ENCODE data around the gene HTT. TPM values are rescaled to one million over a fixed set of nuclear protein-coding genes. Genes with fewer than 3 reads are reported as not detected.
"Not testable (repeated sequence)": the region's sequence is repeated elsewhere in the genome, so short reads cannot be mapped to it uniquely, and the experiment has no call there.

HTT gene
- total and polyA plus RNA-seq, 9 donors, result 16.5 to 29.6 (median 22.2) TPM

GRCh38 chr4:3046162-3046561, 28.3 kb upstream of the HTT start:
- Histone ChIP-seq H3K4me3 (ENCODE audit: low read length) (no peak overlapping the region), H3K27me3 (ENCODE audit: control insufficient read depth, insufficient read depth, low read length) (no peaks in the 10 kb centered on the region), H3K4me1 (ENCODE audit: control insufficient read depth, insufficient read depth, low read length) (peaks cover 16% of the 10 kb centered on the region), H3K27ac (ENCODE audit: low read length) (no peak overlapping the region), H3K9me3 (replicated peaks; ENCODE audit: control insufficient read depth, low read depth, low read length) (no peaks in the 10 kb centered on the region), H3K36me3 (ENCODE audit: control insufficient read depth, insufficient read depth, low read length) (no peaks in the 10 kb centered on the region)
- no peak for DNase-seq
- WGBS (ENCODE audit: insufficient coverage), result 49% methylated on average over 7 of the region's 7 CpGs

GRCh38 chr4:3046623-3047022, 27.9 kb upstream of the HTT start:
- no peaks in the 10 kb centered on the region for H3K27me3 ChIP-seq (ENCODE audit: control insufficient read depth, insufficient read depth, low read length)
- no CpG with 5 or more reads among the region's 4 CpGs for WGBS (ENCODE audit: insufficient coverage)
- no peak overlapping the region for H3K27ac ChIP-seq (ENCODE audit: low read length)
- no peaks in the 10 kb centered on the region for H3K36me3 ChIP-seq (ENCODE audit: control insufficient read depth, insufficient read depth, low read length)
- H3K9me3 ChIP-seq (replicated peaks; ENCODE audit: control insufficient read depth, low read depth, low read length), result no peaks in the 10 kb centered on the region
- H3K4me3 ChIP-seq (ENCODE audit: low read length), result no peak overlapping the region
- peaks cover 12% of the 10 kb centered on the region for H3K4me1 ChIP-seq (ENCODE audit: control insufficient read depth, insufficient read depth, low read length)
- no peak for DNase-seq

GRCh38 chr4:3047464-3048286, 26.8 kb upstream of the HTT start:
- no peaks in the 10 kb centered on the region for H3K36me3 ChIP-seq (ENCODE audit: control insufficient read depth, insufficient read depth, low read length)
- no peaks in the 10 kb centered on the region for H3K9me3 ChIP-seq (replicated peaks; ENCODE audit: control insufficient read depth, low read depth, low read length)
- no peaks in the 10 kb centered on the region for H3K27me3 ChIP-seq (ENCODE audit: control insufficient read depth, insufficient read depth, low read length)
- H3K4me3 ChIP-seq (ENCODE audit: low read length), result no peak overlapping the region
- 58% methylated on average over 17 of the region's 20 CpGs for WGBS (ENCODE audit: insufficient coverage)
- no peak overlapping the region for H3K27ac ChIP-seq (ENCODE audit: low read length)
- H3K4me1 ChIP-seq (ENCODE audit: control insufficient read depth, insufficient read depth, low read length), result peaks cover 3% of the 10 kb centered on the region
- peak; percentile 64 for DNase-seq

- not testable (repeated sequence) for H3K4me3 ChIP-seq (ENCODE audit: low read length); H3K27ac ChIP-seq (ENCODE audit: low read length); H3K9me3 ChIP-seq (replicated peaks; ENCODE audit: control insufficient read depth, low read depth, low read length); DNase-seq; H3K4me1 ChIP-seq (ENCODE audit: control insufficient read depth, insufficient read depth, low read length); H3K27me3 ChIP-seq (ENCODE audit: control insufficient read depth, insufficient read depth, low read length); H3K36me3 ChIP-seq (ENCODE audit: control insufficient read depth, insufficient read depth, low read length)
- WGBS (ENCODE audit: insufficient coverage), result 81% methylated on average over 7 of the region's 12 CpGs
These were observed 23.2 kb upstream of the HTT start for GRCh38 chr4:3051141-3051897.

- WGBS (ENCODE audit: insufficient coverage), result 100% methylated on average over 1 of the region's 2 CpGs
- no peak overlapping the region for H3K27ac ChIP-seq (ENCODE audit: low read length)
- no peaks in the 10 kb centered on the region for H3K36me3 ChIP-seq (ENCODE audit: control insufficient read depth, insufficient read depth, low read length)
- H3K27me3 ChIP-seq (ENCODE audit: control insufficient read depth, insufficient read depth, low read length), result no peaks in the 10 kb centered on the region
- no peak overlapping the region for H3K4me3 ChIP-seq (ENCODE audit: low read length)
- DNase-seq, result no peak
- H3K4me1 ChIP-seq (ENCODE audit: control insufficient read depth, insufficient read depth, low read length), result peaks cover 4% of the 10 kb centered on the region
- peaks cover 5% of the 10 kb centered on the region for H3K9me3 ChIP-seq (replicated peaks; ENCODE audit: control insufficient read depth, low read depth, low read length)
These were observed 20.2 kb upstream of the HTT start for GRCh38 chr4:3054169-3054759.

- WGBS (ENCODE audit: insufficient coverage), result no CpG with 5 or more reads among the region's 6 CpGs
- peaks cover 4% of the 10 kb centered on the region for H3K4me1 ChIP-seq (ENCODE audit: control insufficient read depth, insufficient read depth, low read length)
- no peaks in the 10 kb centered on the region for H3K27me3 ChIP-seq (ENCODE audit: control insufficient read depth, insufficient read depth, low read length)
- H3K4me3 ChIP-seq (ENCODE audit: low read length), result no peak overlapping the region
- DNase-seq, result no peak
- no peak overlapping the region for H3K27ac ChIP-seq (ENCODE audit: low read length)
- peaks cover 5% of the 10 kb centered on the region for H3K9me3 ChIP-seq (replicated peaks; ENCODE audit: control insufficient read depth, low read depth, low read length)
- no peaks in the 10 kb centered on the region for H3K36me3 ChIP-seq (ENCODE audit: control insufficient read depth, insufficient read depth, low read length)
These were observed 14.5 kb upstream of the HTT start for GRCh38 chr4:3059943-3060342.

GRCh38 chr4:3060946-3061345, 13.5 kb upstream of the HTT start:
- H3K27ac ChIP-seq (ENCODE audit: low read length), result no peak overlapping the region
- H3K36me3 ChIP-seq (ENCODE audit: control insufficient read depth, insufficient read depth, low read length), result no peaks in the 10 kb centered on the region
- no peaks in the 10 kb centered on the region for H3K27me3 ChIP-seq (ENCODE audit: control insufficient read depth, insufficient read depth, low read length)
- no peak overlapping the region for H3K4me3 ChIP-seq (ENCODE audit: low read length)
- H3K4me1 ChIP-seq (ENCODE audit: control insufficient read depth, insufficient read depth, low read length), result peaks cover 4% of the 10 kb centered on the region
- 95% methylated on average over 5 of the region's 6 CpGs for WGBS (ENCODE audit: insufficient coverage)
- peaks cover 4% of the 10 kb centered on the region for H3K9me3 ChIP-seq (replicated peaks; ENCODE audit: control insufficient read depth, low read depth, low read length)
- no peak for DNase-seq

- no peak overlapping the region for H3K27ac ChIP-seq (ENCODE audit: low read length)
- WGBS (ENCODE audit: insufficient coverage), result 82% methylated on average over 8 of the region's 12 CpGs
These were observed 12.0 kb upstream of the HTT start for GRCh38 chr4:3062471-3062870.

GRCh38 chr4:3065551-3065950, 8.9 kb upstream of the HTT start:
- Histone ChIP-seq H3K27me3 (ENCODE audit: control insufficient read depth, insufficient read depth, low read length) (no peaks in the 10 kb centered on the region), H3K9me3 (replicated peaks; ENCODE audit: control insufficient read depth, low read depth, low read length) (no peaks in the 10 kb centered on the region), H3K27ac (ENCODE audit: low read length) (no peak overlapping the region), H3K4me1 (ENCODE audit: control insufficient read depth, insufficient read depth, low read length) (no peaks in the 10 kb centered on the region), H3K36me3 (ENCODE audit: control insufficient read depth, insufficient read depth, low read length) (no peaks in the 10 kb centered on the region), H3K4me3 (ENCODE audit: low read length) (no peak overlapping the region)
- no peak for DNase-seq
- 88% methylated on average over 1 of the region's 3 CpGs for WGBS (ENCODE audit: insufficient coverage)

More at GRCh38 chr4:3062471-3062870, 12.0 kb upstream of the HTT start:
- peaks cover 4% of the 10 kb centered on the region for H3K4me1 ChIP-seq (ENCODE audit: control insufficient read depth, insufficient read depth, low read length)
- H3K27me3 ChIP-seq (ENCODE audit: control insufficient read depth, insufficient read depth, low read length), result no peaks in the 10 kb centered on the region
- no peaks in the 10 kb centered on the region for H3K9me3 ChIP-seq (replicated peaks; ENCODE audit: control insufficient read depth, low read depth, low read length)
- DNase-seq, result no peak
- no peak overlapping the region for H3K4me3 ChIP-seq (ENCODE audit: low read length)
- H3K36me3 ChIP-seq (ENCODE audit: control insufficient read depth, insufficient read depth, low read length), result no peaks in the 10 kb centered on the region

GRCh38 chr4:3066836-3067400, 7.6 kb upstream of the HTT start:
- no peak overlapping the region for H3K4me3 ChIP-seq (ENCODE audit: low read length)
- no peaks in the 10 kb centered on the region for H3K4me1 ChIP-seq (ENCODE audit: control insufficient read depth, insufficient read depth, low read length)
- WGBS (ENCODE audit: insufficient coverage), result no CpG with 5 or more reads among the region's 6 CpGs
- H3K36me3 ChIP-seq (ENCODE audit: control insufficient read depth, insufficient read depth, low read length), result no peaks in the 10 kb centered on the region
- peak; percentile 25 for DNase-seq
- H3K27me3 ChIP-seq (ENCODE audit: control insufficient read depth, insufficient read depth, low read length), result no peaks in the 10 kb centered on the region
- no peak overlapping the region for H3K27ac ChIP-seq (ENCODE audit: low read length)
- H3K9me3 ChIP-seq (replicated peaks; ENCODE audit: control insufficient read depth, low read depth, low read length), result no peaks in the 10 kb centered on the region
